Lower lobe of right lung (tissue), 2 donors: ENCODE measurements around the gene SSH2. TPM values are rescaled to one million over a fixed set of nuclear protein-coding genes. Genes with fewer than 3 reads are reported as not detected.
"Not testable (repeated sequence)": the region's sequence is repeated elsewhere in the genome, so short reads cannot be mapped to it uniquely, and the experiment has no call there.

Experiments
- ATAC-seq, 2 donors: fragments of 200-7000 bp; cut with Tn5 transposase; one replicate each; pipeline ENCODE4 v1.9.1; 2020 to 2022; ENCODE audit warnings: mild to moderate bottlenecking in 2 of 2, moderate library complexity in 2 of 2
- DNase-seq: peaks from one replicate; pipeline ENCODE4 v3.0.0-alpha.2; 2020
- H3K27ac ChIP-seq: fragments of 200-600 bp; one replicate; pipeline ENCODE4 v1.8.0; 2022
- H3K27me3 ChIP-seq: fragments of 200-600 bp; one replicate; pipeline ENCODE4 v1.8.0; 2022; ENCODE audit warnings: low read depth
- H3K36me3 ChIP-seq: fragments of 200-600 bp; one replicate; pipeline ENCODE4 v1.8.0; 2022; ENCODE audit warnings: mild to moderate bottlenecking
- H3K4me1 ChIP-seq: fragments of 200-600 bp; one replicate; pipeline ENCODE4 v1.8.0; 2022
- H3K4me3 ChIP-seq: fragments of 200-600 bp; one replicate; pipeline ENCODE4 v1.8.0; 2022; ENCODE audit warnings: mild to moderate bottlenecking
- H3K9me3 ChIP-seq: fragments of 200-600 bp; one replicate; pipeline ENCODE4 v1.8.0; 2022
- intact Hi-C: fragments of 100-400 bp; cut with DNase I; formaldehyde crosslinking; loops from one replicate; pipeline ENCODE4 v1.11.0; 2022
- total RNA-seq: library from RNA; stranded (reverse); fragmentation: NEBNext Ultra II Directional; extraction: Animal tissue kit (Norgen Biotek cat#: 25700); gene quantifications from one replicate; pipeline ENCODE4 v1.2.1, GENCODE V29; 2021
- TF ChIP-seq, protein P1 (sequence below): fragments of 200-600 bp; IDR thresholded peaks from one replicate; pipeline ENCODE4 v1.8.0; 2022; ENCODE audit warnings: antibody characterized with exemption, mild to moderate bottlenecking
- donor health status: DM: no; HTN: yes; CAD: no; lungs with severe emphysema.

The SSH2 gene
- total RNA-seq, 1 donor from 2014 or later, result 105 TPM

DNA sequence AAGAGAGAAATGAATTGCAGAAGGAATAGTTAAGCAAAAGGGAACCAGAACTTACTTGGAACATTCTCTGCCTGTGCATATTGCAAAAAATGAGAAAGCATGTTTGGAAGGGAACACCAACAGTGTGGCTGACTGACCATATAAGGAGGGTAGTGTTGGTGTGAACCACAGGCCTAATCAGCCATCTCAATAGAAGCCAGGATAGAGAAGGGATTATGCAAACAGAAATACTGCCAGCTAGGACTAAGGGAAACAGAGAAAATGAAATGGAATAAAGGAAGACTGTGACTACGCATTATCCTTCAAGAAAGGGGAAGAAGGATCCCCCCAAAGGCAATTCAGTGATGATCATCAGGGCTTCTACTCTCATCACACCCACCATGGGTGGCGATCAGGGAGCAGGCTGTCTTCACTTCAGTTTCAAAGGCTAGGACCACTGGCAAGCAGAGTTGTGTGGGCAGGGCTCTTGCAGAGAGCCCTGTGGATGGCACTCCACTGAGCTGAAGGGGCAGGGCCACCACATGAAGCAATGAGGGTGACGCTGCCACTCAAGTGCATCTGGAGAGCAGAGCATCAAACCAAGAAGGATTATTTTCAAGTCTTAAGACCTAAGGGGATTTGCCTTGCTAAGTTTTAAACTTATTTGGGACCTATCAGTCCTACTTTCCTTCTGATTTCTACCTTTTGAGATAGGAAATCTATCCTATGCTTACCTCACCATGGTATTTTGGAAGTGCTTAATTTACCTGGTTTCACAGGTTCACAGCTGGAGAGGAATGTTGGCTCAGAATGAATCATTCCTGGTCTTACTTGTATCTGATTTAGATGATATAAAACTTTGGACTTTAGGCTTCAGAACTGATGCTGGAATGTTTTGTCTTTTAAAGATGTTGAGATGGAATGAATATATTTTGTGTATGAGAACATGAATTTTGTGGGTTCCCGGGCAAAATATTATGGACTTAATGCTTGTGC, 140.5 kb downstream of the SSH2 start:
- DNase-seq, result peak; percentile 70
- TF ChIP-seq, protein P1, sequence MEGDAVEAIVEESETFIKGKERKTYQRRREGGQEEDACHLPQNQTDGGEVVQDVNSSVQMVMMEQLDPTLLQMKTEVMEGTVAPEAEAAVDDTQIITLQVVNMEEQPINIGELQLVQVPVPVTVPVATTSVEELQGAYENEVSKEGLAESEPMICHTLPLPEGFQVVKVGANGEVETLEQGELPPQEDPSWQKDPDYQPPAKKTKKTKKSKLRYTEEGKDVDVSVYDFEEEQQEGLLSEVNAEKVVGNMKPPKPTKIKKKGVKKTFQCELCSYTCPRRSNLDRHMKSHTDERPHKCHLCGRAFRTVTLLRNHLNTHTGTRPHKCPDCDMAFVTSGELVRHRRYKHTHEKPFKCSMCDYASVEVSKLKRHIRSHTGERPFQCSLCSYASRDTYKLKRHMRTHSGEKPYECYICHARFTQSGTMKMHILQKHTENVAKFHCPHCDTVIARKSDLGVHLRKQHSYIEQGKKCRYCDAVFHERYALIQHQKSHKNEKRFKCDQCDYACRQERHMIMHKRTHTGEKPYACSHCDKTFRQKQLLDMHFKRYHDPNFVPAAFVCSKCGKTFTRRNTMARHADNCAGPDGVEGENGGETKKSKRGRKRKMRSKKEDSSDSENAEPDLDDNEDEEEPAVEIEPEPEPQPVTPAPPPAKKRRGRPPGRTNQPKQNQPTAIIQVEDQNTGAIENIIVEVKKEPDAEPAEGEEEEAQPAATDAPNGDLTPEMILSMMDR, result no peak
- no peak overlapping the region for H3K4me3 ChIP-seq
- no peaks in the 10 kb centered on the region for H3K27me3 ChIP-seq
- peaks cover 7% of the 10 kb centered on the region for H3K4me1 ChIP-seq
- intact Hi-C loops, result no loop called here
- ATAC-seq, result peak; percentile 70 to 89
- H3K9me3 ChIP-seq, result no peaks in the 10 kb centered on the region
- H3K36me3 ChIP-seq, result peaks cover 9% of the 10 kb centered on the region
- peak overlapping the region; percentile 38 for H3K27ac ChIP-seq

DNA sequence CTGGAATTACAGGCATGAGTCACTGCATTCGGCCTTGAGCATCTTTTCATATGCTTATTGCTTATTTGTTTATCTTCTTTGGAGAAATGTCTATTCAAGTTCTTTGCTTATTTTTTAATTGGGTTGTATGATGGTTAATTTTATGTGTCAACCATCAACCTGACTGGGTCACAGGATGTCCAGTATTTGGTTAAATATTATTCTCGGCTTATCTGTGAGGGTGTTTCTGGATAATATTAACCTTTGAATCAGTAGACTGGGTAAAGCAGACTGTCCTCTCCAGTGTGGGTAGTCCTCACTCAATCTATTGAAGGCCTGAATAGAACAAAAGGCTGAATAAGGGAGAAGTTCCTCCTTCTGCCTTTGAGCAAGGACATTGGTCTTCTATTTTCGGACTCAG, 142.0 kb downstream of the SSH2 start:
- H3K4me3 ChIP-seq, result no peak overlapping the region
- TF ChIP-seq, protein P1, result no peak
- DNase-seq (no peak), ATAC-seq (no peak)
- H3K9me3 ChIP-seq, result no peaks in the 10 kb centered on the region
- H3K4me1 ChIP-seq, result peaks cover 7% of the 10 kb centered on the region
- no peaks in the 10 kb centered on the region for H3K27me3 ChIP-seq
- no peak overlapping the region for H3K27ac ChIP-seq
- intact Hi-C loops, result no loop called here
- H3K36me3 ChIP-seq, result peaks cover 4% of the 10 kb centered on the region

DNA sequence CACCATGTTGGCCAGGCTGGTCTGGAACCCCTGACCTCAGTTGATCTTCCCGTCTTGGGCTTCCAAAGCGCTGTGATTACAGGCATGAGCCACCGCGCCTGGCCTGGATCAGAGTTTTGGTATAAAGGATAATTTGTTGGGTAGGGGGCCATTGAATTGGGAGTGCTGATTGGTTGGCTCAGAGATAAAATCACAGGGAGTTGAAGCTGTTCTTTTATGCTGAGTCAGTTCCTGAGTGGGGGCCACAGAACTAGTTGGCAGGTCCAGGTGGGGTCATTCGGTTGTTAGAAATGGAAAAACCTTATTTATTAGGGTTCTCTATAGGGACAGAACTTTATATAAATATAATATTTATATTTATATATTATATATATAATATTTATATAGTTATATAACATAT, 147.1 kb downstream of the SSH2 start:
- no peaks in the 10 kb centered on the region for H3K9me3 ChIP-seq
- TF ChIP-seq, protein P1, result no peak
- no peak overlapping the region for H3K27ac ChIP-seq
- no peak for DNase-seq
- H3K4me3 ChIP-seq, result no peak overlapping the region
- no peaks in the 10 kb centered on the region for H3K36me3 ChIP-seq
- no peak for ATAC-seq
- peaks cover 15% of the 10 kb centered on the region for H3K4me1 ChIP-seq
- no peaks in the 10 kb centered on the region for H3K27me3 ChIP-seq
- intact Hi-C loops, result no loop called here

DNA sequence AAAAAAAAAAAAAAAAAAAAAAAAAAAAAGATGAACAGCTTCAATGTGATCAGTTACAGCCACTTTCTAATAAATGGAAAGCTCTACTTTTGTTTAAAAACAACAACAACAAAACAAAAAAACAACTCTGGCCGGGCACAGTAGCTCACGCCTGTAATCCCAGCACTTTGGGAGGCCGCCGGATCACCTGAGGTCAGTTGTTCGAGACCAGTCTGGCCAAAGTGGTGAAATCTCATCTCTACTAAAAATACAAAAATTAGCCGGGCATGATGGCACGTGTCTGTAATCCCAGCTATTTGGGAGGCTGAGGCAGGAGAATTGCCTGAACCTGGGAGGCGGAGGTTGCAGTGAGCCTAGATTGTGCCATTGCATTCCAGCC, 150.2 kb downstream of the SSH2 start:
- H3K36me3 ChIP-seq, H3K27me3 ChIP-seq, intact Hi-C loops, DNase-seq, ATAC-seq, H3K27ac ChIP-seq, H3K4me3 ChIP-seq, H3K9me3 ChIP-seq: not testable (repeated sequence)
- H3K4me1 ChIP-seq, result peaks cover 15% of the 10 kb centered on the region

DNA sequence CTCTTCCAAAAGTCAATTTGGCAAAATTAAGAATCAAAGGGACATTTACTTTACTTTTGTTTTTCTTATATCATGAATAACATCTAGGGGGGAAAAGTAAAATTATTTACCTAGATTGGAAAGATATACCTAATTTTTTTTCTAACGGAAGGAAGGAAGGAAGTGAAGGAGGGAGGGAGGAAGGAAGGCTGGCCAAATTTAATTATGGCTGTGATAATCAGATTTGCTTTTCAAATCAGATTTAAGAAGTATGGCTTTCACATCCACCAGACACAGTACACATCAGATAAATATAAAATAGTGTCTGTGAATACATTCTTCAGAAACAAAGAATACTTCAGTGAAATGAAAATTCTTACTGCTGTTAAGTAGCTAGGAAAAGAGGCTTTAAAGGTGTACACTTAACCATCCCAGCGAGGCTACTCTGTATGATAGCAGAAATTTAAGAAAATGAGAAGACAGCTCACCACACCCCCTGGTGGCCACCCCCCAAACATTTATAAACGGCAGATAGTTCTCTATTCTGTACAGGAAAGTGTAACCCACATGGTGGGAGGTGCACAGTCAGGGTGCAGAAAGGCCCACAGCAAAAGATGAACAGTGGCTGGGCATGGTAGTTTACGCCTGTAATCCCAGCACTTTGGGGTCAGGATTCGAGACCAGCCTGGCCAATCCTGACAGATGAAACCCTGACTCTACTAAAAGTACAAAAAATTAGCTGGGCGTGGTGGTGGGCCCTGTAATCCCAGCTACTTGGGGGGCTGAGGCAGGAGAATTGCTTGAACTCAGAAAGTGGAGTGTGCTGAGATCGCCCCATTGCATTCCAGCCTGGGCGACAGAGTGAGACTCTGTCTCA, 150.8 kb downstream of the SSH2 start:
- Histone ChIP-seq H3K27ac (no peak overlapping the region), H3K4me3 (no peak overlapping the region), H3K4me1 (peaks cover 15% of the 10 kb centered on the region), H3K9me3 (no peaks in the 10 kb centered on the region), H3K36me3 (no peaks in the 10 kb centered on the region), H3K27me3 (no peaks in the 10 kb centered on the region)
- ATAC-seq (peak; percentile 86 to 93), DNase-seq (peak; percentile 65)
- TF ChIP-seq, protein P1, result peak; percentile 75
- intact Hi-C loops, result no loop called here
